Fibroblast of gingiva (primary cell): Measurements from ENCODE around the gene BUD31.

Experiments
- DNase-seq: peaks from one replicate; pipeline ENCODE4 v3.0.0-alpha.2; 2011; ENCODE audit warnings: low read depth

BUD31 gene

DNA sequence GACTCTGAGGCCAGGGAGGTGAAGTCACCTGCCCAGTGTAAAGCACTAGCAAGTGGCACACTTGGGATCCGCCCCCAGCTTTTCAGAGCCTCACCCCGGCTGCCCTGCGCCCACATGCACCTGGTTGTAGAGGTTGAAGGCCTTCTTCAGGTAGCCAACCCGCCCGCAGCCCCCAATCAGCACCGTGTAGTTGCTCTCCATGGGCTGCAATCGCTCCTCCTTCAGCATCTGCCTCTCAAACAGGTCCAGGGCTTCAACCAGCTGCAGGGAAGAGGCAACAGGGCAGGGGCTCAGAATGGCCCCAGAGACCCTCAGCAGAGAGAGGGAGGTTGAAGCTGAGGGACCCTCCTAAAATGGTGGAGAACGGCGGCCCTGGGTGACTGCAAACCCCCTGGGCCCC is 24.4 kb downstream of the BUD31 start:
- no peak for DNase-seq

DNA sequence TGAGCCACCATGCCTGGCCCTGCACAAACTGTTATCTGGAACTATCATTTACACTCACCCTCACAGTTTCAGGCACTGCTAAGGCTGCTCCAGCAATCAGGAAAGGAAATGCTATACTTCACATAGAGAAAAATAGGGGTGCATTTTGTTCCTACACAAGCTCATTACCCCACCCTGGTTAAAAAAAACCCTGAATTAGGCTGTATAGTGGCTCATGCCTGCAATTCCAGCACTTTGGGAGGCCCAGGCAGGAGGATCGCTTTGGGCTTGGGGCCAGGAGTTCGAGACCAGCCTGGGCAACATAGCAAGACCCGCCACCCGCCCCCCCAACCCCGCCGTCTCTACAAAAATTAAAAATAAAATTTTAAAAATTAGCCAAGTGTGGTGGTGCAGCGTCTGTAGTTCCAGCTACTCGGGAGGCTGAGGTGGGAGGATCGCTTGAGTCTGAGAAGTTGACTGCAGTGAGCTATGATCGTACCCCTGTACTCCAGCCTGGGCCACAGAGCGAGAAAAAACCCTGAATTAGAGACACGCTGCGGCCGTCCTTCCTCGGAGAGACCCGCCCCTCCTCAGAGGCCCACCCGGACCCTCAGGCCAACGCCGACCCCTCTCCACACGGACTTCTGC is 29.3 kb downstream of the BUD31 start:
- no peak for DNase-seq

- DNase-seq: peak; percentile 95
Observed at GRCh38 chr7:99438573-99439480, 30.1 kb downstream of the BUD31 start, which contains the start of the genes CPSF4 and PTCD1. Gene CPSF4 (plus strand): TSS chr7:99438943. CDS start chr7:99439083, 140 bp downstream. Gene PTCD1 (minus strand): TSS chr7:99438798. CDS start chr7:99435242, 3,556 bp downstream.

GRCh38 chr7:99440195-99440594 is 31.4 kb downstream of the BUD31 start:
- DNase-seq: no peak

GRCh38 chr7:99446096-99446495 is 37.3 kb downstream of the BUD31 start:
- DNase-seq: no peak

- no peak for DNase-seq
Observed at GRCh38 chr7:99447943-99448342, 39.2 kb downstream of the BUD31 start.

- no peak for DNase-seq
Observed at GRCh38 chr7:99448855-99449254, 40.1 kb downstream of the BUD31 start.

GRCh38 chr7:99449326-99449725 is 40.6 kb downstream of the BUD31 start:
- DNase-seq: no peak

DNA sequence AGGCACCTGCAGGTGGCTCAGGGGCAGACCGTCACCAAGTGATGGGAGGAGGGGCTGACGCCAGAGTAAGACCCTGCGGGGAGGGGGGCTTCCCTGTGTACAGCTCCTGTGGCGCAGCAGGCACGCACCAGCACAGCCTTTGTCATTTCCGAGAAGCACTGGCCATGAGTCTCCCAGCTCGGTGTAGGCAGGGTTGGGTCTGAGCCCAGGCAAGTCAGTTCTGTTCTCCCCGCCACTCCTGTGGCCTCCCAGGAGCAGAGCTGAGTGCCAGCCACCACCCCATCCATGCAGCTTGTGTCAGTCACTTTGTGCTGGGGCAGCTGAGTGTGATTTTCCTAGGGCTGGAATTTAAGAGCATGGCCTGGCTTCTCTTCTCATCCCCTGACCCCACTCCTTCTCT is 43.2 kb downstream of the BUD31 start:
- no peak for DNase-seq

GRCh38 chr7:99452541-99452940 is 43.8 kb downstream of the BUD31 start:
- no peak for DNase-seq

DNA sequence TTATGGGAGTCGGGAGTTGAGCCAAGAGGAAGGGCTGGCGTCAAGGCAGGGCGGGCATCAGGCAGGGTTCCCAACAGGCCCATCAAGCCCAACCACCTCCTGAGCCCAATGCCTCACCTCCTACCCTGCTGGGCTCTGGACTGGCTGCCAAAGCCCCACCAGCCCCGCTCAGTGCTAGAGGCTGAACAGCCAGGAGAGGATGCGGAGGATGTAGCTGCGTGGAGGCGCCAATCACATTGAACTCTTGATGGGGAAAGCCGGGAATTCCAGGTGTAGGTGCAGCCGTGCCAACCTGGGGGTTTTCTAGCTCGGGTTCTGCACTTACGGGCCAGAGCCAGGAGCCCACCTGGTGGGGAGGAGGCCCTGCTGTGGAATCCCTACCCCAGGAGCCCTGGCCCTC is 44.3 kb downstream of the BUD31 start:
- DNase-seq: no peak

- no peak for DNase-seq
Observed at GRCh38 chr7:99455874-99456273, 47.1 kb downstream of the BUD31 start.

GRCh38 chr7:99456288-99456687 is 47.5 kb downstream of the BUD31 start:
- no peak for DNase-seq

- no peak for DNase-seq
Observed at GRCh38 chr7:99457050-99457649, 48.4 kb downstream of the BUD31 start.

DNA sequence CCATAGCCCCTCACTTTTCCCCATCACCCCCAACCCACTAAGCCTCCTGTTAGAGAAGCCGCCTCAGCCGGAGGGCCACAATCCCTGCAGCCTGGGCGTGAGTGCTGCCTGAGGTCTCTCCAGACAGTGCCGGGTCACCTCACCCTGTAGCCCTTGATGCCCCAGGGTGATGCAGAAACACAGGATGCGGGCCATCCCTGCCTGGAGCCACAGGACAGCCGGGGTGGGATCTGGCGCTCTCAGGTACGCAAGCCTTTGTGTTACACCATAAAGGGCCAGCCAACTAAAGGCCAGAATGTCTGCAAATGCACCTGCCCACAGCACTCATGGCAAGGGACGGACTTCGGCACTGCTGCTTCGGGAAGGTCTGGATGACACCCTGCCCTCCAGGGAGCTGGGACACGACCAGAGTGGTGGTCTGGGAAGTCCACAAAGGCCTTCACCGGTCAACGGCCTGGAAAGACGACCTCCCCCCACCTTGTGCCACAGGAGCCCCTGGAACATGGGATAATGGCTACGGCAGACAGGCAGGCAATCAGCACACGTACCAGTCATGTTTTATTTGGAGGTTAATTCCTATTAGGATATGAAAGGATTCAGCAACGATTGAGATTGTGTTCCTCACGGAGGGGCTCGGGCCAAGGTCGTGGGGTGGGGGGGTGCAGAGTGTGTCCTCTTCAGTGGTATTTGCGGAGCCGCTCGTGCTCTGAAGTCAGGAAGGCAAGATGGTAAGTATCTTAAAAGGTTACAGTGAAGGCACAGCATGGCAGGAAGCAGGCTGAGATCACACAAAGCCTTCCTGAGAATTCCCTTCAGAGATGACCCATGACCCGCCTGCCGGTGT is 49.1 kb downstream of the BUD31 start:
- DNase-seq: no peak

- DNase-seq: no peak
Observed at GRCh38 chr7:99459087-99459486, 50.3 kb downstream of the BUD31 start.

DNA sequence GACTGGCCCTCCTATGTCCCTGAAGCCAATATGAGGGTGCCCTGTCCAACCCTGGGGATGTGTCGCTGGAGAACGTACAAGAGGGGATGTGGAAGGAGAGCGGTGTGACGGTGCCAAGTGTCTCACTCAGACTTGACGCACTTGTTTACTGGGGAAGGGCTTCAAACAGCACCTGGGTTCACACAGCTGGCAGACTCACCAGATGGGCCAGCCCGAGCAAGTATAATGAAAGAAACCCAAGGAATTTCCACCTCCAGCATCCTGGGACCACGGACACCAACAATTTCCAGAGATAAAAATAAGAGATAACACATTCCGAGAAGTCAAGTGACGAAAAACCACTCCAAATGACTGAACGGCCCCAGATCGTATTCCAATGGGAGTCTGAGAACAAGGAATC is 51.9 kb downstream of the BUD31 start:
- DNase-seq: no peak

DNA sequence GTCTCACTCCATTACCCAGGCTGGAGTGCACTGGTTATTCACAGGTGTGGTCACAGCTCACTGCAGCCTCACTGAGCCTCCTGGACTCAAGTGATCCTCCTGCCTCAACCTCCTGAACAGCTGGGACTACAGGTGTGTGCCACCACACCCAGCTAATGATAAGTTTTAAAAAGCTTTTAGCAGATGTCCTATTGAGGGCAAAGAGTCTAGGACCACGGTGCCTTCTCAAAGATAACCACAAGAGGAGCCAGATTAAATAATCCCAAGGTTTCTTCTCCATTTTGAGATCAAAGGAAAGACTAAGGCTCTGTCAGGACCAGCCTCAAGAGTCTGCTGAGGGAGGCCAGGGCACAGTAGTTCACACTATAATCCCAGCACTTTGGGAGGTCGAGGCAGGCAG is 52.5 kb downstream of the BUD31 start:
- no peak for DNase-seq

DNA sequence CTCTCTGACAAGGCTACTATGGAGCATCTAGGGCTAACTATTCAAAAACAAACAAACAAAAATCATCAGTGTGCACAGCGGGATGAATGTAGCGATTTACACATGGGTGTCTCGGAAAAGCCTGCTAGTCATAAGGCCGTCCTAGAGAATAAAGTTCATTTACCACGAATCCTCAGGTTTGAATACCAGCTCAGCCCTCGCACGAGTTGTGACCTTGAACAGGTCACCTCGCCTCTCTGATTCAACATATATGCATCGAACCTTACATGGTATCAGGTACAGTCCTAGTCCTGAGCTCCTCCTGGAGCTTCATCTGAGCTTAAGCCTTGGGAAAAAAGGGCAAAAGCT is 56.6 kb downstream of the BUD31 start:
- no peak for DNase-seq

GRCh38 chr7:99468336-99468918 is 59.7 kb downstream of the BUD31 start:
- no peak for DNase-seq
